Skin epidermis (tissue), 12 donors: ENCODE measurements around the gene TRIM61.
"Not testable (repeated sequence)": the region's sequence is repeated elsewhere in the genome, so short reads cannot be mapped to it uniquely, and the experiment has no call there.

Experiments used
- H3K27ac ChIP-seq, 21 experiments: fragments of 200-600 bp; sonication (generic) in 11 of 21; one replicate each; pipeline ENCODE4 v1.5.0; 2020; ENCODE audit warnings: mild to moderate bottlenecking in 3 of 21, inconsistent platforms in 2 of 21, moderate library complexity in 2 of 21
- H3K4me3 ChIP-seq, 7 experiments: fragments of 200-600 bp; sonication (generic) in 2 of 7; one replicate each; pipeline ENCODE4 v1.5.0; 2020; ENCODE audit warnings: inconsistent platforms in 2 of 7, mild to moderate bottlenecking in 2 of 7, moderate library complexity in 1 of 7

The TRIM61 gene

GRCh38 chr4:164959896-164960295, 17.6 kb downstream of the TRIM61 start:
- H3K27ac ChIP-seq = no peak overlapping the region

GRCh38 chr4:164959421-164959820, 18.0 kb downstream of the TRIM61 start:
- H3K27ac ChIP-seq, H3K4me3 ChIP-seq: not testable (repeated sequence)

More at GRCh38 chr4:164959896-164960295, 17.6 kb downstream of the TRIM61 start:
- no peak overlapping the region for H3K4me3 ChIP-seq

- H3K4me3 ChIP-seq = peak overlapping the region; percentile 44 to 63 (median 53)
- H3K27ac ChIP-seq = peak overlapping the region in 11 of 21 experiments; percentile 30 to 72 (median 49)
Observed at GRCh38 chr4:164956766-164957643, 20.5 kb downstream of the TRIM61 start.

- no peak overlapping the region for H3K4me3 ChIP-seq
Observed at GRCh38 chr4:164955107-164955805, 22.2 kb downstream of the TRIM61 start.

GRCh38 chr4:164952551-164952950, 24.9 kb downstream of the TRIM61 start:
- Histone ChIP-seq H3K4me3 (no peak overlapping the region), H3K27ac (no peak overlapping the region)

More at GRCh38 chr4:164955107-164955805, 22.2 kb downstream of the TRIM61 start:
- no peak overlapping the region for H3K27ac ChIP-seq

- no peak overlapping the region for H3K4me3 ChIP-seq
- H3K27ac ChIP-seq = no peak overlapping the region
Observed at GRCh38 chr4:164949448-164950143, 27.9 kb downstream of the TRIM61 start.

- no peak overlapping the region for H3K27ac ChIP-seq
- no peak overlapping the region for H3K4me3 ChIP-seq
Observed at GRCh38 chr4:164948975-164949374, 28.5 kb downstream of the TRIM61 start.

- not testable (repeated sequence) for H3K4me3 ChIP-seq, H3K27ac ChIP-seq
Observed at GRCh38 chr4:164948006-164948405, 29.5 kb downstream of the TRIM61 start.

- no peak overlapping the region for H3K27ac ChIP-seq
- no peak overlapping the region for H3K4me3 ChIP-seq
Observed at GRCh38 chr4:164946810-164947209, 30.6 kb downstream of the TRIM61 start.

GRCh38 chr4:164945146-164945545, 32.3 kb downstream of the TRIM61 start:
- Histone ChIP-seq H3K27ac (no peak overlapping the region), H3K4me3 (no peak overlapping the region)

GRCh38 chr4:164943192-164943591, 34.3 kb downstream of the TRIM61 start:
- Histone ChIP-seq H3K27ac (no peak overlapping the region), H3K4me3 (no peak overlapping the region)

GRCh38 chr4:164937576-164938270, 39.7 kb downstream of the TRIM61 start:
- Histone ChIP-seq H3K27ac (no peak overlapping the region), H3K4me3 (no peak overlapping the region)

- H3K4me3 ChIP-seq, H3K27ac ChIP-seq: not testable (repeated sequence)
Observed at GRCh38 chr4:164935865-164936606, 41.4 kb downstream of the TRIM61 start.

GRCh38 chr4:164935363-164935762, 42.1 kb downstream of the TRIM61 start:
- no peak overlapping the region for H3K27ac ChIP-seq
- H3K4me3 ChIP-seq = no peak overlapping the region

GRCh38 chr4:164933244-164933643, 44.2 kb downstream of the TRIM61 start:
- no peak overlapping the region for H3K27ac ChIP-seq
- H3K4me3 ChIP-seq = no peak overlapping the region

- Histone ChIP-seq H3K4me3 (no peak overlapping the region), H3K27ac (no peak overlapping the region)
Observed at GRCh38 chr4:164931551-164932324, 45.7 kb downstream of the TRIM61 start.

- no peak overlapping the region for H3K4me3 ChIP-seq
- H3K27ac ChIP-seq = no peak overlapping the region
Observed at GRCh38 chr4:164930647-164931046, 46.8 kb downstream of the TRIM61 start.

GRCh38 chr4:164927101-164927500, 50.4 kb downstream of the TRIM61 start:
- H3K27ac ChIP-seq = peak overlapping the region in 5 of 21 experiments; percentile 16 to 53 (median 26)
- not testable (repeated sequence) for H3K4me3 ChIP-seq
